B cell (primary cell): ENCODE results near the gene SEPTIN7. TPM values are rescaled to one million over a fixed set of nuclear protein-coding genes. Genes with fewer than 3 reads are reported as not detected.

Experiments
- ATAC-seq: fragments of 200-7000 bp; cut with Tn5 transposase; one replicate; pipeline ENCODE4 v1.10.0; 2021; ENCODE audit warnings: low read depth, mild to moderate bottlenecking, moderate number of reproducible peaks, moderate library complexity
- CTCF ChIA-PET: fragments of 350-600 bp; sonication (Branson Sonifier 250); formaldehyde crosslinking; loops from one replicate; lab custom pipeline; 2021; ENCODE audit warnings: antibody characterized with exemption, inconsistent platforms; lab: Charles Lee
- POLR2A ChIA-PET: fragments of 350-600 bp; sonication (Branson Sonifier 250); formaldehyde crosslinking; loops from one replicate; lab custom pipeline; 2021; ENCODE audit warnings: antibody characterized with exemption; lab: Charles Lee
- DNase-seq: peaks from one replicate; pipeline ENCODE4 v3.0.0; 2013
- H2AFZ ChIP-seq: 2 replicates; pipeline ENCODE4 v1.6.1; 2012; ENCODE audit warnings: mild to moderate bottlenecking, low read depth, low read length; ENCODE audit not compliant: insufficient read depth, poor library complexity, severe bottlenecking
- H3K27ac ChIP-seq, 2 donors: 1 replicate in 1 of 2; 2 replicates in 1 of 2; pipeline ENCODE4 v1.5.1; 2012 to 2013; ENCODE audit warnings: low read length in 2 of 2, mild to moderate bottlenecking in 2 of 2, moderate library complexity in 1 of 2
- H3K27me3 ChIP-seq, 4 experiments: fragments of 200-600 bp in 1 of 4; sonication (generic) in 1 of 4; replicated peaks in 1 of 4; 1 replicate in 2 of 4; 2 replicates in 2 of 4; pipeline versions ENCODE4 v1.6.1 to v1.7.0; 2013 to 2016; ENCODE audit warnings: low read length in 3 of 4, mild to moderate bottlenecking in 2 of 4, mixed read lengths in 1 of 4, moderate library complexity in 1 of 4; ENCODE audit not compliant: insufficient read depth in 4 of 4, control insufficient read depth in 3 of 4; ENCODE audit errors: control extremely low read depth in 1 of 4
- H3K36me3 ChIP-seq, 2 experiments: replicated peaks in 1 of 2; 1 replicate in 1 of 2; 2 replicates in 1 of 2; pipeline versions ENCODE4 v1.6.1 to v1.7.1; 2013; ENCODE audit warnings: low read length in 1 of 2; ENCODE audit not compliant: insufficient read depth in 2 of 2, control insufficient read depth in 1 of 2; ENCODE audit errors: control extremely low read depth in 1 of 2, extremely low read depth in 1 of 2
- H3K4me1 ChIP-seq, 2 donors: fragments of 200-600 bp in 1 of 2; sonication (generic) in 1 of 2; 1 replicate in 1 of 2; 2 replicates in 1 of 2; pipeline versions ENCODE4 v1.5.1 to v1.6.1; 2013 to 2017; ENCODE audit warnings: low read length in 2 of 2; ENCODE audit not compliant: control insufficient read depth in 2 of 2, insufficient read depth in 2 of 2
- H3K4me2 ChIP-seq: replicated peaks from 2 replicates; pipeline ENCODE3; 2012; ENCODE audit warnings: mild to moderate bottlenecking, low read depth, low read length; ENCODE audit not compliant: poor library complexity, severe bottlenecking
- H3K4me3 ChIP-seq, 5 experiments: fragments of 200-600 bp in 1 of 5; sonication (generic) in 1 of 5; 1 replicate in 3 of 5; 2 replicates in 2 of 5; pipeline versions ENCODE4 v1.5.1 to v1.7.0; 2011 to 2016; ENCODE audit warnings: low read length in 4 of 5, mild to moderate bottlenecking in 4 of 5, low read depth in 2 of 5, control low read depth in 1 of 5, moderate library complexity in 1 of 5; ENCODE audit not compliant: insufficient read depth in 1 of 5; ENCODE audit errors: control extremely low read depth in 1 of 5, extremely low read depth in 1 of 5
- H3K79me2 ChIP-seq: fragments of 200-600 bp; sonication (generic); one replicate; pipeline ENCODE4 v1.6.0; 2016; ENCODE audit warnings: low read length; ENCODE audit not compliant: control insufficient read depth, insufficient read depth
- H3K9ac ChIP-seq: fragments of 200-600 bp; sonication (generic); 2 replicates; pipeline ENCODE4 v1.6.1; 2017; ENCODE audit warnings: mild to moderate bottlenecking, low read length, moderate library complexity
- H3K9me3 ChIP-seq, 3 donors: one replicate each; pipeline versions ENCODE4 v1.6.1 to v1.7.1; 2013; ENCODE audit warnings: low read length in 2 of 3; ENCODE audit not compliant: control insufficient read depth in 2 of 3, insufficient read depth in 1 of 3; ENCODE audit errors: control extremely low read depth in 1 of 3
- H4K20me1 ChIP-seq: 2 replicates; pipeline ENCODE4 v1.6.0; 2012; ENCODE audit warnings: mild to moderate bottlenecking, low read length; ENCODE audit not compliant: insufficient read depth, control insufficient read depth, poor library complexity, severe bottlenecking
- H3K27ac Mint-ChIP-seq: one replicate; pipeline ENCODE4 v1.8.0; 2021; ENCODE audit warnings: mixed read lengths
- H3K27me3 Mint-ChIP-seq: one replicate; pipeline ENCODE4 v1.8.0; 2021; ENCODE audit warnings: mixed read lengths
- H3K4me1 Mint-ChIP-seq: one replicate; pipeline ENCODE4 v1.8.0; 2021; ENCODE audit warnings: mixed read lengths
- H3K4me3 Mint-ChIP-seq: one replicate; pipeline ENCODE4 v1.8.0; 2021; ENCODE audit warnings: mixed read lengths
- H3K9me3 Mint-ChIP-seq: one replicate; pipeline ENCODE4 v1.8.0; 2022; ENCODE audit warnings: mixed read lengths; ENCODE audit not compliant: insufficient read depth
- CTCF ChIP-seq: fragments of 200-600 bp; IDR thresholded peaks from one replicate; pipeline ENCODE4 v1.8.0; 2022; ENCODE audit warnings: antibody characterized with exemption, mild to moderate bottlenecking
- EZH2 ChIP-seq: IDR thresholded peaks from 2 replicates; pipeline ENCODE4 v1.6.1; 2012; ENCODE audit warnings: borderline replicate concordance, low read depth, mild to moderate bottlenecking, moderate library complexity, low read length; ENCODE audit not compliant: insufficient read depth, poor library complexity, severe bottlenecking
- WGBS: methylation state at CpG from one replicate; pipeline ENCODE4 v1.1.5; 2013; ENCODE audit warnings: missing lambda C conversion rate; ENCODE audit not compliant: insufficient coverage; 5-methylcytosine and 5-hydroxymethylcytosine counted together
- intact Hi-C: fragments of 100-400 bp; cut with micrococcal nuclease; formaldehyde crosslinking; loops from one replicate; pipeline ENCODE4 v1.10.0; 2022
- polyA plus RNA-seq: library from polyadenylated mRNA; depleted of rRNA; stranded (reverse); fragments of >200 nt; gene quantifications from 2 replicates; pipeline ENCODE4 v1.2.3, GENCODE V29; 2012
- total RNA-seq, 2 donors: library from RNA; stranded (reverse); fragments of 120-200 nt in 1 of 2; gene quantifications; 1 replicate in 1 of 2; 2 replicates in 1 of 2; pipeline versions ENCODE4 v1.2.3 to v1.2.4, GENCODE V29; 2013 to 2022

Gene SEPTIN7
- total and polyA plus RNA-seq, 2 donors (not counting 1 experiment from before 2014, with no cell fraction given): 70.0 to 315 TPM

DNA sequence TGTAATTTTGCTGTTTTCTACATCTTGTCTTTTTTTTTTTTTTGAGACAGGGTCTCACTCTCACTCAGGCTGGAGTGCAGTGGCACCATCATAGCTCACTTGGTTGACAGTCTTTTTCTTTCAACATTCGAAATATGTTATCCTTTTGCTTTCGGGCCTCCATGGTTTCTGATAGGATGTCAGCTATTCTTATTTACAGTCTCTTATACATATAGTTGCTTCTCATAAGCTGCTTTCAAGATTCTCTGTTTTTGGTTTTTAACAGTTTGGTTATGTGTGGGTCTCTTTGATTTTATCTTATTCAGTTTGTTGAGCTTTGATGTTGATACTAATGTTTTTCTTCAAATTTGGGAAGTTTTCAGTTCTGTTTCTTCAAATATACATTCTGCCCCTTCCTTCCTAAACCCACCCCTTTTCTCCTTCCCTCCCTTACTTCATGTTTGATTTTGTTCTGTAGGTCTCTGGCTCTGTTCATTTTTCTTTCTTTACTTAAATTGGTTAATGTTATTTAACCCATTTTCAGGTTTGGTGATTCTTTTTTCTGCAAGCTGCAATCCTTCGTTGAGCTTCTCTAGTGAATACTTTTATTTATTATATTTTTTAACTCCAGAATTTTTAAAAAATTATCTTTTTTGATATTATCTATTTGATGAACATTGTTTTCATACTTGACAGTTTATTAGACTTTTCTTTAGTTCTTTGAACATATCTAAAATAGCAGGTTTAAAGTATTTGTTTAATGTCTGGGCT is 19.3 kb downstream of the SEPTIN7 start:
- intact Hi-C loops: loop anchor here (5.0 kb wide), 1 partner anchor 47 kb away; no protein-coding TSS in a partner anchor
- ATAC-seq (no peak), DNase-seq (no peak)
- Histone ChIP-seq H3K4me1 (peaks cover 19 to 34% of the 10 kb centered on the region in 2 donors), H4K20me1 (peaks cover 82% of the 10 kb centered on the region), H3K79me2 (peaks cover 100% of the 10 kb centered on the region), H3K4me2 (no peak overlapping the region), H3K36me3 (peaks cover 2 to 3% of the 10 kb centered on the region in 2 experiments), H3K27ac (no peak overlapping the region), H3K4me3 (no peak overlapping the region), H3K27me3 (no peaks in the 10 kb centered on the region), H3K9ac (no peak overlapping the region), H2AFZ (no peak overlapping the region), H3K9me3 (peaks cover 4 to 32% (median 11%) of the 10 kb centered on the region in 3 donors)
- H3K9me3 Mint-ChIP-seq: peaks cover 25% of the 10 kb centered on the region
- H3K4me3 Mint-ChIP-seq: no peak overlapping the region
- ChIA-PET POLR2A (no interaction called here), CTCF (interaction anchor here (0.7 to 2.1 kb wide), 6 partner anchors 15 to 111 kb away, joined by 3 to 8 read pairs (median 3); partner anchors contain the start of gene SEPTIN7)
- H3K27ac Mint-ChIP-seq: no peak overlapping the region
- no peaks in the 10 kb centered on the region for H3K27me3 Mint-ChIP-seq
- WGBS: no CpG with 5 or more reads among the region's 3 CpGs
- H3K4me1 Mint-ChIP-seq: peaks cover 55% of the 10 kb centered on the region
- no peak for TF ChIP-seq CTCF
- no peak for TF ChIP-seq EZH2

DNA sequence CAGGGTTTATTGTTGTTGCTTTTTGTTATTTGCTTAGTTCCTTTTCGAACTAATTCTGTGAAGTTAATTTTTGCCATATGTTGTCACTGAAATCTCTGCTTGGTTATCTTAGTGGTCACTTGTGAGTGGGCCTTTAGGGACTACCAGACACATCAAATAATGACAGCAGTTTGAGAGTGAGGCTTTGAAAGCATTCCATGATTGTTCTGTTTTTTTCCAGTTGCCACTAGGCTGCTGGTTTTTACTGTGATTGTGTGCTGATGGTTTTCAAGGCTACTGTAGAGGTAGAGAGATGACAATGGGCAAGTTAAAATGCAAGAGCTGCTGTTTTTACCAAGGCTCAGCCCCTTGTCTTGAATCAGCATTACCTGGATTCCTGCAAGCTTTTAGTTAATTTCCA is 20.0 kb downstream of the SEPTIN7 start:
- no peak overlapping the region for H3K4me3 ChIP-seq
- no peaks in the 10 kb centered on the region for H3K27me3 Mint-ChIP-seq
- H3K4me1 ChIP-seq: peaks cover 22 to 37% of the 10 kb centered on the region in 2 donors
- peaks cover 4 to 32% (median 11%) of the 10 kb centered on the region in 3 donors for H3K9me3 ChIP-seq
- no peak overlapping the region for H3K27ac Mint-ChIP-seq
- ATAC-seq (no peak), DNase-seq (no peak)
- H3K36me3 ChIP-seq: peaks cover 2 to 3% of the 10 kb centered on the region in 2 experiments
- no peak overlapping the region for H3K9ac ChIP-seq
- ChIA-PET POLR2A (no interaction called here), CTCF (interaction anchor here (2.1 kb wide), 1 partner anchor 19 kb away, joined by 8 read pairs; no protein-coding TSS in a partner anchor)
- H3K4me3 Mint-ChIP-seq: no peak overlapping the region
- no CpG with 5 or more reads among the region's 1 CpG for WGBS
- intact Hi-C loops: loop anchor here (5.0 kb wide), 1 partner anchor 46 kb away; no protein-coding TSS in a partner anchor
- H3K4me1 Mint-ChIP-seq: peaks cover 51% of the 10 kb centered on the region
- H4K20me1 ChIP-seq: peaks cover 82% of the 10 kb centered on the region
- H3K27me3 ChIP-seq: no peaks in the 10 kb centered on the region
- TF ChIP-seq EZH2: no peak
- H2AFZ ChIP-seq: no peak overlapping the region
- peaks cover 100% of the 10 kb centered on the region for H3K79me2 ChIP-seq
- no peak overlapping the region for H3K27ac ChIP-seq
- no peak overlapping the region for H3K4me2 ChIP-seq
- peaks cover 22% of the 10 kb centered on the region for H3K9me3 Mint-ChIP-seq
